A549 (cell line): ENCODE data around the gene P3R3URF. TPM values are rescaled to one million over a fixed set of nuclear protein-coding genes. Genes with fewer than 3 reads are reported as not detected.

Experiments
- ATAC-seq, 2 experiments: fragments of 200-7000 bp in 1 of 2; fragments of >200 bp in 1 of 2; cut with Nextera tagmentation in 1 of 2; cut with Tn5 transposase in 1 of 2; 3 replicates each; pipeline versions ENCODE4 v1.8.0 to v1.9.1; 2018 to 2020; ENCODE audit warnings: mild to moderate bottlenecking in 1 of 2, moderate library complexity in 1 of 2
- CTCF ChIA-PET: fragments of 300-600 bp; sonication (Branson Sonifier 250); formaldehyde crosslinking; extraction: SDS; loops from one replicate; lab custom pipeline; 2021; ENCODE audit warnings: antibody characterized with exemption, inconsistent platforms; lab: Yijun Ruan, JAX
- POLR2A ChIA-PET: fragments of 350-600 bp; formaldehyde crosslinking; extraction: SDS; loops from one replicate; lab custom pipeline; 2021; ENCODE audit warnings: antibody characterized with exemption, inconsistent platforms; lab: Yijun Ruan, JAX
- DNase-seq, 2 experiments: peaks; one replicate each; pipeline versions ENCODE4 v3.0.0 to v3.0.0-alpha.2; 2011 to 2016; ENCODE audit warnings: low read depth in 1 of 2, low spot score in 1 of 2
- FAIRE-seq: peaks from 2 replicates; lab custom pipeline; 2011; peaks lifted over from hg19 to GRCh38; lab: Jason Lieb, UNC
- H3K27ac ChIP-seq, 2 experiments: fragments of >200 bp; sonication (Bioruptor Twin); formaldehyde crosslinking; 3 replicates each; pipeline ENCODE4 v1.5.1; 2016 to 2017
- H3K4me1 ChIP-seq: fragments of >200 bp; sonication (Bioruptor Twin); formaldehyde crosslinking; 3 replicates; pipeline ENCODE4 v1.6.1; 2016
- H3K4me2 ChIP-seq: fragments of >200 bp; sonication (Bioruptor Twin); formaldehyde crosslinking; 3 replicates; pipeline ENCODE4 v1.6.1; 2016
- H3K4me3 ChIP-seq: fragments of >200 bp; sonication (Bioruptor Twin); formaldehyde crosslinking; 3 replicates; pipeline ENCODE4 v1.5.1; 2016
- H3K9me3 ChIP-seq: fragments of >200 bp; sonication (Bioruptor Twin); formaldehyde crosslinking; 3 replicates; pipeline ENCODE4 v1.6.1; 2016
- BHLHE40 ChIP-seq: IDR thresholded peaks from 2 replicates; pipeline ENCODE4 v1.6.1; 2012; ENCODE audit warnings: low read depth, low read length, inconsistent platforms
- CBX2 ChIP-seq: fragments of 200-600 bp; sonication (generic); IDR thresholded peaks from 2 replicates; pipeline ENCODE4 v1.6.1; 2016; ENCODE audit warnings: low read depth, mild to moderate bottlenecking, borderline replicate concordance
- CBX8 ChIP-seq: fragments of 200-600 bp; sonication (generic); IDR thresholded peaks from 2 replicates; pipeline ENCODE4 v1.6.1; 2016
- CEBPB ChIP-seq, 2 experiments: fragments of >200 bp in 1 of 2; sonication (Bioruptor Twin) in 1 of 2; formaldehyde crosslinking in 1 of 2; IDR thresholded peaks; 2 replicates each; pipeline ENCODE4 v1.6.1; 2012 to 2016
- EHF ChIP-seq: fragments of 250-450 bp; sonication (Bioruptor Pico); IDR thresholded peaks from 2 replicates; pipeline ENCODE4 v1.5.0; 2020; ENCODE audit warnings: mild to moderate bottlenecking
- EHMT2 ChIP-seq: fragments of 200-600 bp; sonication (generic); IDR thresholded peaks from 2 replicates; pipeline ENCODE4 v1.6.1; 2016; ENCODE audit warnings: antibody characterized with exemption, low read depth, mild to moderate bottlenecking, moderate library complexity
- EP300 ChIP-seq, 2 experiments: fragments of >200 bp; sonication (Bioruptor Twin); formaldehyde crosslinking; IDR thresholded peaks; 2 replicates in 1 of 2; 3 replicates in 1 of 2; pipeline ENCODE4 v1.6.1; 2016 to 2017
- FOSL2 ChIP-seq, 2 experiments: fragments of 450-650 bp in 1 of 2; fragments of >200 bp in 1 of 2; sonication (Bioruptor Twin) in 1 of 2; formaldehyde crosslinking; IDR thresholded peaks; 2 replicates each; pipeline versions ENCODE4 v1.5.0 to v1.6.1; 2016 to 2020; ENCODE audit warnings: mild to moderate bottlenecking in 1 of 2, moderate library complexity in 1 of 2
- FOXS1 ChIP-seq: fragments of 250-450 bp; sonication (Bioruptor Pico); IDR thresholded peaks from 2 replicates; pipeline ENCODE4 v1.5.0; 2020; ENCODE audit warnings: mild to moderate bottlenecking, moderate library complexity
- HEYL ChIP-seq: fragments of 250-450 bp; sonication (Bioruptor Pico); IDR thresholded peaks from 2 replicates; pipeline ENCODE4 v1.8.0; 2021; ENCODE audit warnings: mild to moderate bottlenecking, moderate library complexity
- HOXA7 ChIP-seq: fragments of 250-450 bp; sonication (Bioruptor Pico); IDR thresholded peaks from 2 replicates; pipeline ENCODE4 v1.5.0; 2020; ENCODE audit warnings: mild to moderate bottlenecking, moderate library complexity
- HOXB5 ChIP-seq: fragments of 250-450 bp; sonication (Bioruptor Pico); IDR thresholded peaks from 2 replicates; pipeline ENCODE4 v1.5.0; 2020; ENCODE audit warnings: mild to moderate bottlenecking, moderate library complexity
- JUN ChIP-seq, 2 experiments: fragments of >200 bp; sonication (Bioruptor Twin); formaldehyde crosslinking; IDR thresholded peaks; 2 replicates in 1 of 2; 3 replicates in 1 of 2; pipeline ENCODE4 v1.6.1; 2016 to 2017
- JUNB ChIP-seq: fragments of >200 bp; sonication (Bioruptor Twin); formaldehyde crosslinking; IDR thresholded peaks from 2 replicates; pipeline ENCODE4 v1.6.1; 2016
- KDM1A ChIP-seq: fragments of 200-600 bp; sonication (generic); IDR thresholded peaks from 2 replicates; pipeline ENCODE4 v1.6.1; 2016; ENCODE audit warnings: low read depth, mild to moderate bottlenecking
- KDM5A ChIP-seq: fragments of 200-600 bp; sonication (generic); IDR thresholded peaks from 2 replicates; pipeline ENCODE4 v1.6.1; 2016; ENCODE audit warnings: antibody characterized with exemption, mild to moderate bottlenecking
- MAZ ChIP-seq: fragments of 150-350 bp; IDR thresholded peaks from 2 replicates; pipeline ENCODE4 v1.6.1; 2014; ENCODE audit warnings: antibody characterized with exemption, low read depth, low read length, borderline replicate concordance
- NPAS2 ChIP-seq: fragments of 250-450 bp; sonication (Bioruptor Pico); IDR thresholded peaks from 2 replicates; pipeline ENCODE4 v1.8.0; 2022; ENCODE audit warnings: mild to moderate bottlenecking, moderate library complexity, borderline replicate concordance
- POLR2A ChIP-seq: IDR thresholded peaks from 2 replicates; pipeline ENCODE4 v1.6.1; 2012; ENCODE audit warnings: mild to moderate bottlenecking, low read length
- POLR2AphosphoS2 ChIP-seq: conservative IDR thresholded peaks from 2 replicates; pipeline ENCODE4 v1.6.1; 2012; ENCODE audit warnings: low read length, improper control_type of control experiment, inconsistent platforms
- RCOR1 ChIP-seq: fragments of 150-350 bp; IDR thresholded peaks from 2 replicates; pipeline ENCODE4 v1.6.1; 2014; ENCODE audit warnings: antibody characterized with exemption, low read length, low read depth
- RNF2 ChIP-seq: fragments of 200-600 bp; sonication (generic); IDR thresholded peaks from 2 replicates; pipeline ENCODE4 v1.6.1; 2016; ENCODE audit warnings: low read depth, mild to moderate bottlenecking, antibody characterized with exemption, moderate library complexity, borderline replicate concordance
- SMC3 ChIP-seq: fragments of >200 bp; sonication (Bioruptor Twin); formaldehyde crosslinking; IDR thresholded peaks from 3 replicates; pipeline ENCODE4 v1.6.1; 2018; ENCODE audit warnings: inconsistent platforms
- SREBF2 ChIP-seq: fragments of 450-650 bp; IDR thresholded peaks from 2 replicates; pipeline ENCODE4 v1.6.1; 2014; ENCODE audit warnings: mild to moderate bottlenecking, moderate library complexity
- ZNF302 ChIP-seq: fragments of 250-450 bp; sonication (Bioruptor Pico); IDR thresholded peaks from 2 replicates; pipeline ENCODE4 v1.9.0; 2021; ENCODE audit warnings: inconsistent platforms, mild to moderate bottlenecking, moderate library complexity
- WGBS: methylation state at CpG from one replicate; pipeline ENCODE4 v1.1.6; 2017; ENCODE audit errors: missing lambda C conversion rate; 5-methylcytosine and 5-hydroxymethylcytosine counted together
- polyA plus RNA-seq, 4 experiments: library from polyadenylated mRNA; depleted of rRNA in 3 of 4; stranded (reverse); fragments of >200 nt; fragmentation: RNase III in 1 of 4; extraction: RNeasy Plus Mini Kit Qiagen cat#74134 plus additional on column Dnase treatment in 1 of 4; gene quantifications; 2 replicates in 3 of 4; 3 replicates in 1 of 4; pipeline ENCODE4 v1.2.3, GENCODE V29; 2011 to 2017
- TF ChIP-seq, protein P1 (sequence below): fragments of 250-450 bp; sonication (Bioruptor Pico); IDR thresholded peaks from 2 replicates; pipeline ENCODE4 v1.5.0; 2020; ENCODE audit warnings: low read depth, mild to moderate bottlenecking, moderate library complexity
- TF ChIP-seq, protein P2 (sequence below): fragments of 250-450 bp; sonication (Bioruptor Pico); IDR thresholded peaks from 2 replicates; pipeline ENCODE4 v1.5.0; 2021; ENCODE audit warnings: mild to moderate bottlenecking, moderate library complexity, borderline replicate concordance
- TF ChIP-seq, protein P3 (sequence below): fragments of 150-350 bp; IDR thresholded peaks from 2 replicates; pipeline ENCODE4 v1.6.1; 2014; ENCODE audit warnings: low read depth, mild to moderate bottlenecking, low read length
- TF ChIP-seq, protein P4 (sequence below): IDR thresholded peaks from 2 replicates; pipeline ENCODE4 v1.6.1; 2012
- TF ChIP-seq, protein P5 (sequence below): fragments of >200 bp; sonication (Bioruptor Twin); formaldehyde crosslinking; IDR thresholded peaks from 3 replicates; pipeline ENCODE4 v1.5.1; 2016
- TF ChIP-seq, protein P6 (sequence below): fragments of >200 bp; sonication (Bioruptor Twin); formaldehyde crosslinking; IDR thresholded peaks from 2 replicates; pipeline ENCODE4 v1.6.1; 2016

Gene P3R3URF
- polyA plus RNA-seq, 2 of the 4 experiments (the other 2 are of a cell fraction) = not detected

DNA sequence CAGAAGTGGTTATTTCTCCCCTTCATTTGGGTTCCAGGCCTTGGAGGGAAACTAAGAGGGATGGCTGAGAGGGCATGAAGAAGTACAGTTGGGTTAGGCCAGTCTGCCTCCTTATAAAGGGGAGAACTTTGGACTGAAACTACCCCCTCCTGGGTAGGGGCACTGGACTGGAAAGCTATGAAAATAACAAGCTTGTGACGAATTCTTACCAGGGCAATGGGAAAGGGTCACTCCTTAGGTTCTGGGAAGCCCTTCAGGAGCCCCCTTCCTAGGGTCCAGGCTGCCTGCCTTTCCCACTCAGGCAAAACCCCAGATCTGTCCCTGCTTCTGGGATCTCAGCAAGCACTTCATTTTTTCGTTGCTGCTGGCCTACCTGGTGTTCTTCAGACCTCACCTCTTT lies 9.8 kb upstream of the P3R3URF start:
- WGBS = 82% methylated on average over 2 of the region's 2 CpGs
- no peak overlapping the region; a peak in 1 of 6 replicates for H3K27ac ChIP-seq
- peaks cover 32% of the 10 kb centered on the region for H3K4me1 ChIP-seq
- H3K4me2 ChIP-seq = no peak overlapping the region
- no peak for ATAC-seq
- ChIA-PET CTCF (interaction anchor here (0.6 kb wide), 1 partner anchor 91 kb away, joined by 3 read pairs; no protein-coding TSS in a partner anchor), POLR2A (interaction anchor here (0.7 kb wide), 1 partner anchor 144 kb away, joined by 6 read pairs; no protein-coding TSS in a partner anchor)
- FAIRE-seq = no peak
- no peak for DNase-seq
- TF ChIP-seq, protein P1, sequence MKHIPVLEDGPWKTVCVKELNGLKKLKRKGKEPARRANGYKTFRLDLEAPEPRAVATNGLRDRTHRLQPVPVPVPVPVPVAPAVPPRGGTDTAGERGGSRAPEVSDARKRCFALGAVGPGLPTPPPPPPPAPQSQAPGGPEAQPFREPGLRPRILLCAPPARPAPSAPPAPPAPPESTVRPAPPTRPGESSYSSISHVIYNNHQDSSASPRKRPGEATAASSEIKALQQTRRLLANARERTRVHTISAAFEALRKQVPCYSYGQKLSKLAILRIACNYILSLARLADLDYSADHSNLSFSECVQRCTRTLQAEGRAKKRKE (CRISPR knock-in tag) = no peak
- no peak for TF ChIP-seq RNF2
- no peak for TF ChIP-seq HEYL (CRISPR knock-in tag)
- no peak for TF ChIP-seq HOXA7
- TF ChIP-seq, protein P2, sequence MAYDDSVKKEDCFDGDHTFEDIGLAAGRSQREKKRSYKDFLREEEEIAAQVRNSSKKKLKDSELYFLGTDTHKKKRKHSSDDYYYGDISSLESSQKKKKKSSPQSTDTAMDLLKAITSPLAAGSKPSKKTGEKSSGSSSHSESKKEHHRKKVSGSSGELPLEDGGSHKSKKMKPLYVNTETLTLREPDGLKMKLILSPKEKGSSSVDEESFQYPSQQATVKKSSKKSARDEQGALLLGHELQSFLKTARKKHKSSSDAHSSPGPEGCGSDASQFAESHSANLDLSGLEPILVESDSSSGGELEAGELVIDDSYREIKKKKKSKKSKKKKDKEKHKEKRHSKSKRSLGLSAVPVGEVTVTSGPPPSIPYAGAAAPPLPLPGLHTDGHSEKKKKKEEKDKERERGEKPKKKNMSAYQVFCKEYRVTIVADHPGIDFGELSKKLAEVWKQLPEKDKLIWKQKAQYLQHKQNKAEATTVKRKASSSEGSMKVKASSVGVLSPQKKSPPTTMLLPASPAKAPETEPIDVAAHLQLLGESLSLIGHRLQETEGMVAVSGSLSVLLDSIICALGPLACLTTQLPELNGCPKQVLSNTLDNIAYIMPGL = no peak
- no peak for TF ChIP-seq POLR2AphosphoS2
- no peak for TF ChIP-seq POLR2A
- no peak for TF ChIP-seq NPAS2 (CRISPR knock-in tag)
- TF ChIP-seq JUN (IDR thresholded peaks at IDR 0.05) = no peak
- TF ChIP-seq CBX2 = no peak
- TF ChIP-seq EHMT2 = no peak
- no peak for TF ChIP-seq EP300 (IDR thresholded peaks at IDR 0.05)
- no peak for TF ChIP-seq RCOR1
- no peak for TF ChIP-seq FOXS1 (CRISPR knock-in tag)
- no peak for TF ChIP-seq MAZ
- TF ChIP-seq, protein P3, sequence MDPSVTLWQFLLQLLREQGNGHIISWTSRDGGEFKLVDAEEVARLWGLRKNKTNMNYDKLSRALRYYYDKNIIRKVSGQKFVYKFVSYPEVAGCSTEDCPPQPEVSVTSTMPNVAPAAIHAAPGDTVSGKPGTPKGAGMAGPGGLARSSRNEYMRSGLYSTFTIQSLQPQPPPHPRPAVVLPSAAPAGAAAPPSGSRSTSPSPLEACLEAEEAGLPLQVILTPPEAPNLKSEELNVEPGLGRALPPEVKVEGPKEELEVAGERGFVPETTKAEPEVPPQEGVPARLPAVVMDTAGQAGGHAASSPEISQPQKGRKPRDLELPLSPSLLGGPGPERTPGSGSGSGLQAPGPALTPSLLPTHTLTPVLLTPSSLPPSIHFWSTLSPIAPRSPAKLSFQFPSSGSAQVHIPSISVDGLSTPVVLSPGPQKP = no peak
- H3K4me3 ChIP-seq = no peak overlapping the region
- H3K9me3 ChIP-seq = no peaks in the 10 kb centered on the region

DNA sequence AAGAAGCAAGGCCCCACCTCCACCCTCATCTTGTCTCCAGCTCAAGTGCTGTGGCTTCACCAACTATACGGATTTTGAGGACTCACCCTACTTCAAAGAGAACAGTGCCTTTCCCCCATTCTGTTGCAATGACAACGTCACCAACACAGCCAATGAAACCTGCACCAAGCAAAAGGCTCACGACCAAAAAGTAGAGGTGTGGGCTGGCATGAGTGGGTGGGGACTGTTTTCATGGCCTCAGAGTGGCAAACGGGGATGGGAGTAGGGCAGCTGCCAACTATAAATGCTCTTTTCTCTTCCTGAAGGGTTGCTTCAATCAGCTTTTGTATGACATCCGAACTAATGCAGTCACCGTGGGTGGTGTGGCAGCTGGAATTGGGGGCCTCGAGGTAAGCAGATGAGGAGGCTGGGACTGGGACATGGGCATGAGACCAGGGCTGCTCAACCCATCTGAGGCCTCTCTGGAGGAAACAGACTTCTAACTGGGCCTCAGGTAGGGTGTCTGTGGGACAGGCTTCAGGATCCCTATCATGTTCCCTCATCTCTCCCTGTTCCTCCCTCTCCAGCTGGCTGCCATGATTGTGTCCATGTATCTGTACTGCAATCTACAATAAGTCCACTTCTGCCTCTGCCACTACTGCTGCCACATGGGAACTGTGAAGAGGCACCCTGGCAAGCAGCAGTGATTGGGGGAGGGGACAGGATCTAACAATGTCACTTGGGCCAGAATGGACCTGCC lies 8.8 kb upstream of the P3R3URF start:
- WGBS = 90% methylated on average over 7 of the region's 7 CpGs
- DNase-seq (no peak), FAIRE-seq (no peak), ATAC-seq (no peak)
- Histone ChIP-seq H3K4me1 (peaks cover 38% of the 10 kb centered on the region), H3K4me3 (no peak overlapping the region), H3K4me2 (no peak overlapping the region), H3K27ac (peak overlapping the region in 1 of 2 experiments; percentile 91; a peak in 3 of 6 replicates), H3K9me3 (no peaks in the 10 kb centered on the region)
- TF ChIP-seq CBX8 (no peak), KDM5A (no peak), FOSL2 (IDR thresholded peaks at IDR 0.05) (no peak), FOSL2 (CRISPR knock-in tag; IDR thresholded peaks at IDR 0.05) (no peak), CEBPB (IDR thresholded peaks at IDR 0.05) (no peak), HOXB5 (CRISPR knock-in tag) (no peak), JUNB (no peak), EHF (CRISPR knock-in tag) (no peak), CBX2 (no peak), BHLHE40 (no peak), SMC3 (no peak), KDM1A (no peak), ZNF302 (CRISPR knock-in tag) (no peak), SREBF2 (no peak)
- TF ChIP-seq, protein P1 (CRISPR knock-in tag) = no peak
- TF ChIP-seq, protein P4, sequence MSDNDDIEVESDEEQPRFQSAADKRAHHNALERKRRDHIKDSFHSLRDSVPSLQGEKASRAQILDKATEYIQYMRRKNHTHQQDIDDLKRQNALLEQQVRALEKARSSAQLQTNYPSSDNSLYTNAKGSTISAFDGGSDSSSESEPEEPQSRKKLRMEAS = no peak
- TF ChIP-seq, protein P5, sequence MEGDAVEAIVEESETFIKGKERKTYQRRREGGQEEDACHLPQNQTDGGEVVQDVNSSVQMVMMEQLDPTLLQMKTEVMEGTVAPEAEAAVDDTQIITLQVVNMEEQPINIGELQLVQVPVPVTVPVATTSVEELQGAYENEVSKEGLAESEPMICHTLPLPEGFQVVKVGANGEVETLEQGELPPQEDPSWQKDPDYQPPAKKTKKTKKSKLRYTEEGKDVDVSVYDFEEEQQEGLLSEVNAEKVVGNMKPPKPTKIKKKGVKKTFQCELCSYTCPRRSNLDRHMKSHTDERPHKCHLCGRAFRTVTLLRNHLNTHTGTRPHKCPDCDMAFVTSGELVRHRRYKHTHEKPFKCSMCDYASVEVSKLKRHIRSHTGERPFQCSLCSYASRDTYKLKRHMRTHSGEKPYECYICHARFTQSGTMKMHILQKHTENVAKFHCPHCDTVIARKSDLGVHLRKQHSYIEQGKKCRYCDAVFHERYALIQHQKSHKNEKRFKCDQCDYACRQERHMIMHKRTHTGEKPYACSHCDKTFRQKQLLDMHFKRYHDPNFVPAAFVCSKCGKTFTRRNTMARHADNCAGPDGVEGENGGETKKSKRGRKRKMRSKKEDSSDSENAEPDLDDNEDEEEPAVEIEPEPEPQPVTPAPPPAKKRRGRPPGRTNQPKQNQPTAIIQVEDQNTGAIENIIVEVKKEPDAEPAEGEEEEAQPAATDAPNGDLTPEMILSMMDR = no peak
- TF ChIP-seq, protein P6, sequence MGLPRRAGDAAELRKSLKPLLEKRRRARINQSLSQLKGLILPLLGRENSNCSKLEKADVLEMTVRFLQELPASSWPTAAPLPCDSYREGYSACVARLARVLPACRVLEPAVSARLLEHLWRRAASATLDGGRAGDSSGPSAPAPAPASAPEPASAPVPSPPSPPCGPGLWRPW = no peak
- ChIA-PET POLR2A (no interaction called here), CTCF (interaction anchor here (4.7 to 14.4 kb wide), 2 partner anchors 39 to 148 kb away, joined by 39 to 181 read pairs; no protein-coding TSS in a partner anchor)
